H7 (cell line): Measurements from ENCODE around the gene SWI5. TPM values are rescaled to one million over a fixed set of nuclear protein-coding genes. Genes with fewer than 3 reads are reported as not detected.

Experiments used
- DNase-seq: peaks from one replicate; pipeline ENCODE4 v3.0.0; 2012
- H3K27me3 ChIP-seq: 2 replicates; pipeline ENCODE4 v1.6.0; 2011; ENCODE audit warnings: mild to moderate bottlenecking, low read length; ENCODE audit not compliant: control insufficient read depth, insufficient read depth
- H3K36me3 ChIP-seq: replicated peaks from 2 replicates; pipeline ENCODE4 v1.5.1; 2011; ENCODE audit warnings: low read length; ENCODE audit not compliant: control insufficient read depth, insufficient read depth
- H3K4me3 ChIP-seq: 2 replicates; pipeline ENCODE4 v1.5.1; 2011; ENCODE audit warnings: low read depth, mild to moderate bottlenecking, control low read depth, low read length, moderate library complexity; ENCODE audit not compliant: insufficient read depth
- total RNA-seq: library from RNA; depleted of rRNA; stranded (reverse); fragments of >200 nt; shearing (Covaris generic); gene quantifications from 2 replicates; pipeline ENCODE4 v1.2.3, GENCODE V29; 2014

Gene SWI5
- total RNA-seq, 1 experiment from 2014 or later = 53.3 TPM

DNA sequence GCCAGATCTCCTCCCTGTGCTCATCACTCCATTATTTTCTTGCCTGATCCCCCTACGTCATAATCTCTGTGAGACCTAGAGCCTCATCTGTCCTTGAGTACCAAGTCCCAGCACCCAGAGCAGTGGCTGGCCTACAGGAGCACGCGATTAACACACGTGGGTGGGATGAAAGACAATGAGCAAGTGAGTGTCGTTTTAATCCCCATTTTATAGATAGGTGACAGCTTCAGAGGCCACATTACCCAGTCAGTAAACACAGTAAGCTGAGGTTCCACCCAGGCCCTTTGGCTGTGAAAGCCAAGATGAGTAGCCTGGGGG lies 28.9 kb downstream of the SWI5 start:
- Histone ChIP-seq H3K27me3 (no peaks in the 10 kb centered on the region), H3K4me3 (no peak overlapping the region), H3K36me3 (peaks cover 7% of the 10 kb centered on the region)
- DNase-seq = no peak

DNA sequence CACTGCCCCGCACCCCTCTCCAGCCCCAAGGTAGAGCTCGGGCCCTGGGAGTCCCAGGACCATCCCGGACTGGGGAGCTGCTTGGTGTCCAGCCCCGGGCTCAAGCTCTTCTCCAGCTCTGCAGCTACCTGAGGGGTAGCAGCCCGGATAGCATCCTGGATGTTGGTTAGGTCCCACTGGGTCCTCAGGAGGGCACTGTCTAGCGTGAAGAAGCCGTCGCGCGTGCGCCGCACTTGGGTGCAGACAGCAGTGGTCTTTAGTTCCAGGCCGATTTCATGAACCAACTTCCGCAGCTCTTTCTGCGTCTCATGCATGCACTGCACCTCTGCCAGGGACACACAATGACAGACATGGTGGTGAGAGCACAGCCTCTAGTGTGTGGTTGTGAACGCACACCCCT lies 33.5 kb downstream of the SWI5 start:
- Histone ChIP-seq H3K4me3 (no peak overlapping the region), H3K36me3 (peaks cover 16% of the 10 kb centered on the region), H3K27me3 (no peaks in the 10 kb centered on the region)
- DNase-seq = no peak

DNA sequence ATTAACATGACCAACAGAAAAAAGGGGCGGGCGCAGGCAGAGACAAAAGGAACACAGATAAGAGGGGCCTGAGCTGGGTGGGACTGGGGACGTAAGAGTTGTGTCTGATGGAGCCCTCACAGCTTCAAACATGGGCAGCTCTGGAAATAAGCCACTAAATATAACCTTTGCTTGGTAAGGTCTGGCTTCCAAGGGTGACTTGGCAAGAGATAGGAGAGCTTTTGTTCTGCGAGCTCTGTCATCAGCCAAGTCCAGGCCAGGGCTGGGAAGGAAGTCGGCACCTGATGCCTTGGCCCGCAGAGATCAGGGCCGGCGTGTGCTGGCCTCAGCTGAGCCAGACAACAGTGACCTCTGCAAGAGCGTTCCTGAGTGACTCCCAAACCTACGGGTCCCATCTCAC lies 34.4 kb downstream of the SWI5 start:
- no peak overlapping the region for H3K4me3 ChIP-seq
- H3K27me3 ChIP-seq = no peaks in the 10 kb centered on the region
- no peak for DNase-seq
- peaks cover 16% of the 10 kb centered on the region for H3K36me3 ChIP-seq

DNA sequence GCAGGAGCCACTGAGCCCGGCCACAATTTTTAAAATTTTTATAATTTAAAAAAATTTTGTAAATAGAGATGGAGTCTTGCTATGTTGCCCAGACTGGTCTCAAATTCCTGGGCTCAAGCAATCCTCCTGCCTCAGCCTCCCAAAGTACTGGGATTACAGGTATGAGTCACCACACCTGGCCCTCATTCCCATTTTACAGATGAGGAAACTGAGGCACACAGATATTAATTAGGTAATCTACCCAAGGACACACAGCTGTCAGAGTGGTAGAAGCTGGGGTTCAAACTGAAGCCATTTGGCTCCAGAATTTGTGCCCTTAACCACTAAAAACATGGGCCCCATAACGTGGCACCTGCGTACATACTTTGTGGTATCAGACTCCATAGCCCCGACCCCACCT lies 38.6 kb downstream of the SWI5 start:
- Histone ChIP-seq H3K27me3 (no peaks in the 10 kb centered on the region), H3K4me3 (no peak overlapping the region), H3K36me3 (peaks cover 19% of the 10 kb centered on the region)
- no peak for DNase-seq

DNA sequence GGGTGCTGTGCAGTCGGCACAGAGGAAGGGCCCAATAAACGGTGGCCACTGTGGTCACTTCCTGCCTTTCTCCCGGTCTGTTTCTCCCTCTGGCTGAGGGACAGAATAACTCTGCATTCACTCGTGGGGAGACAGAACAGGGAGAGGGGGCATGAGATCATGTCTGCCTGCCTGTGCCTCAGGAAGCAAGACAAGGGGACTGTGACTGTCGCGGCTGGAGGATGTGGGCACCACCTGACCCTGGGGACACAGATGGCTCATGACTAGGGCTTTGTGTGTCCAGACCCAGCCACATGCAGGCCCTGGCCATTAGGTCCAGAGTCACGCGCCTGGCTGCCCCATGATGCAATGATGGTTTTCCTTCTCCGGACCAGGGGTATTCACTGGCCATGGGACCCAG lies 40.3 kb downstream of the SWI5 start:
- peaks cover 11% of the 10 kb centered on the region for H3K36me3 ChIP-seq
- no peak for DNase-seq
- no peaks in the 10 kb centered on the region for H3K27me3 ChIP-seq
- no peak overlapping the region for H3K4me3 ChIP-seq

DNA sequence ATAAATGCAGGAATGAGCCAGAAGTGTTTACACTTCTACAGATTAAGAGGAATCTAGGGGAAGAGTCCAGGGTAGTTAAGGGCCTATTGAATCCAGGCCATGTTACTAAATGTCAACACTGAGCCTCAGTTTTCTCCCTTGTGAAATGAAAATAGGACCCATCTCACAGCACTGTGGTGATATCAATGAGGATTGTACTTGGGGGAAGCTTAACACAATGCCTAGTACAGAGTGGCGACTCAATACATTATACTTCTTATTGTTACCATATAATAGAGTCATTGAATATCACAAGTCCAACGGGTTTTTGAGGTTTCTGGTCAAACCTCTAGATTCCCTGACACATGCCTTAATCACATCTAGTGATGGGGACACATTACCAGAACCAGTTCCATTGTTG lies 41.6 kb downstream of the SWI5 start:
- Histone ChIP-seq H3K27me3 (no peaks in the 10 kb centered on the region), H3K4me3 (no peak overlapping the region), H3K36me3 (peaks cover 11% of the 10 kb centered on the region)
- DNase-seq = no peak

DNA sequence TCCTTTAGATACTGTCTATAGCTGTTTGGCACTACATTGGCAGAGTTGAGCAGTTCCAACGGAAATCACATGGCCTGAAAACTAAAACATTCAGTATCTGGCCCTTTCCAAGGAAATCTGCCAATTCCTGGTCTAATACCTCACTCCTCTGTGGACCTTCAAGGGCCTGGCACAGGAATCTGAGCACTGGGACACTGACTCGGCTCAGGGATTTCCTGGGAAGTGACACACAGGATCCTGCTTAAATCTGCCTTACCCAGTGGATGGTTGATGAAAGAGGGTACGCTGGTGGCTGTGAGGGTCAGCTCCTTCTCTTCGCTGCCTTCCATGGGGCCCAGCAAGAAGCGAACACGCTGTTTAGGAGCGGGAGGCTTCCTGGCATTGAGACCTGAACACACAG lies 45.3 kb downstream of the SWI5 start:
- DNase-seq = no peak
- H3K27me3 ChIP-seq = no peaks in the 10 kb centered on the region
- peak overlapping the region; percentile 91; the same call in 1 of the 2 replicates for H3K4me3 ChIP-seq
- peaks cover 18% of the 10 kb centered on the region for H3K36me3 ChIP-seq

DNA sequence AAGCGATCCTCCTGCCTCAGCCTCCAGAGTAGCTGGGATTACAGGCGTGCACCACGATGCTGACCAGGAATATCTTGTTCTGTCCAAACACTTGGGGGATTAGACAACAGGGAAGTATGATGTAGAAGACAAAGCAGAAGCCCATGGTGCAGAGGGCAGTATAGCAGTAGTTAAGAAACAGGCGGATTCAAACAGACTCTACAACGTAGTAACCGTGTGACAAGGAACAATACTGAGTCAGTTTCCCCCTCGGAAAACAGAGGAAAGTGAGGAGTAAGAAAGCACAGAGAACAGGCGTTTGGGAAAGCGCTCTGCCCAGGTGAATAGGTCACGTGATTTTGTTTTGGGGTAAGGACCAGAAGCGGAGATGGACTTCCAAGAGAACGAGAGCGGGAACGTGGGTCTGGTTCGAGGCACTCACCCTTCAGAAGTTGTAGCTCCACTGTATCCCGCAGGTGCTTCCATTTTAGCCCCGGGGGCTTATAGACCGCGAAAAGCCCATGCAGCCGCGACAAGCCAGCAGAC lies 45.9 kb downstream of the SWI5 start:
- DNase-seq = no peak
- peaks cover 16% of the 10 kb centered on the region for H3K36me3 ChIP-seq
- peak overlapping the region; percentile 91 for H3K4me3 ChIP-seq
- H3K27me3 ChIP-seq = no peaks in the 10 kb centered on the region

DNA sequence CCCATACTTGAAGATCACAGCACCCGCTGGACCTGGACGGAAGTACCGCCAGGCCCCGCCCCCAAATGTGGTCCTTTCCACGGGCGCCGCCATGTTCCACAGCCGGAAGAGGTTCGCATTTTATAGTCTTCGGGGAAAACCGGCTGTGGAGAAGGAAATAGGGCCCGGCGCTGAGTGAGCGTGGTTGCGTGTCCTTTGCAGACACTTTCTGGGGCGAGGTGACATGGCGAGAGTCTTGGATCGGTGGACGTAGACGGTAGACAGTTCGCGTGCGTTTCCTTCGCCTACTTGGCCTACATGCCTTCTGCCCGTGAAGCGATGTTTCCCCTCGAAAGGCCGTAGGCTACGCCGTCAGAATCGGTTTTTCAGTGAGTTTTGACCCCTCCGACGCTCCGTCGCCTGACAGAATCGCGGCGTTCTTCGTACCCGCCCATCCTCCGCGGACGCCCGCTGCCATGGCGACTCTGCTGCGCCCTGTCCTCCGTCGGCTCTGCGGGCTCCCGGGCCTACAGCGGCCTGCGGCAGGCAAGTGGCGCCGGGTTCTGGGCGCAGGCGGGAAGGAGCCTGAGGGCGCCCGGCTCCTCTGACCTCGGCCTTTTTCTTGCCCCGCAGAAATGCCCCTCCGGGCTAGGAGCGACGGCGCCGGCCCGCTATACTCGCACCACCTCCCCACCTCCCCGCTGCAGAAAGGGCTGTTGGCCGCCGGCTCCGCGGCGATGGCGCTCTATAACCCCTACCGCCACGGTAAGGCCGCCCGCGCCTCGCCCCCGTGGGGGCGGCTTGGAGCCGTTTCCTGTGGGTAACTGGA lies 46.5 kb downstream of the SWI5 start, which contains the start of the genes COQ4 and TRUB2:
COQ4 (plus strand) TSS at position 436 of the 808 bp plus-strand sequence; CDS start at position 456, 20 bp downstream.
TRUB2 (minus strand) TSS at position 44 of the 808 bp plus-strand sequence; CDS start at position 5, 39 bp downstream.
- DNase-seq = peak; percentile 95
- H3K4me3 ChIP-seq = peak within 1 kb of the TSS; percentile 91
- H3K27me3 ChIP-seq = no peaks in the 10 kb centered on the region
- peaks cover 10% of the 10 kb centered on the region for H3K36me3 ChIP-seq

DNA sequence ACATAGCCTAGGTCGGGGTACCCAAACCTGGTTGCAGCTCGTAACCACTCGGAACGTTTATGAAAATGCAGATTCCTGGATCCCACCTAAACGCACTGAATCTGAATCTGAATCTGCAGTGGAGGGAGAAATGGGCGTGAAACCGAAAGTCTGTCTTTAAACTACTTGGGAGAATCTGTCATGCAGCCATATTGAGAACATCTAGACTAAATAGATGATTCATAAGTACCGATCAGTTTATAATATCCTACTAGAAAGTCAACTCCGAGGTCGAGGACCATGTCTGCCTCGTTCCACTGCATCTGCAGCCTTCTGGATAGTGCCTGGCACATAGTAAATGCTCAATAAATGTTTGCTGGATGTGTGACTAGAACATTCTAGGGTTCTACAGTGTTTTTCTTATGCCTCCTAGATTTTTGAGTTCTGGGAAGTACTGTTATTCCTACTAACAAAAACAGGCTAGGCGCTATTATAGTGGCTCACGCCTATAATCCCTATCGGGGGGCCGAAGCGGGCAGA lies 47.2 kb downstream of the SWI5 start:
- no peaks in the 10 kb centered on the region for H3K27me3 ChIP-seq
- DNase-seq = no peak
- H3K36me3 ChIP-seq = peaks cover 10% of the 10 kb centered on the region
- H3K4me3 ChIP-seq = peak overlapping the region; percentile 91

DNA sequence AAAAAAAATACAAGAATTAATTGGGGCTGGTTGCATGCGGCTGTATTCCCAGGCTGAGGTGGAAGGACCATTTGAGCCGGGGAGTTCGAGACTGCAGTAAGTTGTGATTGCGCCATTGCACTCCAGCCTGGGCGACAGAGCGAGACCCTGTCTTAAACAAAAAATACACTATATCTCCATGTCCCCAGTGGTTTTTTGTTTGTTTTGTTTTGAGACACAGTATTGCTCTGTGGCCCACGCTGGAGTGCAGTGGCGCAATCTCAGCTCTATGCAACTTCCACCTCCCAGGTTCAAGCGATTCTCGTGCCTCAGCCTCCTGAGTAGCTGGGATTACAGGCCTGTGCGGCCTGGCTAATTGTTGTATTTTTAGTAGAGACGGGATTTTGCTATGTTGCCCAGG lies 47.7 kb downstream of the SWI5 start:
- no peak for DNase-seq
- Histone ChIP-seq H3K27me3 (no peaks in the 10 kb centered on the region), H3K4me3 (no peak overlapping the region), H3K36me3 (peaks cover 10% of the 10 kb centered on the region)

DNA sequence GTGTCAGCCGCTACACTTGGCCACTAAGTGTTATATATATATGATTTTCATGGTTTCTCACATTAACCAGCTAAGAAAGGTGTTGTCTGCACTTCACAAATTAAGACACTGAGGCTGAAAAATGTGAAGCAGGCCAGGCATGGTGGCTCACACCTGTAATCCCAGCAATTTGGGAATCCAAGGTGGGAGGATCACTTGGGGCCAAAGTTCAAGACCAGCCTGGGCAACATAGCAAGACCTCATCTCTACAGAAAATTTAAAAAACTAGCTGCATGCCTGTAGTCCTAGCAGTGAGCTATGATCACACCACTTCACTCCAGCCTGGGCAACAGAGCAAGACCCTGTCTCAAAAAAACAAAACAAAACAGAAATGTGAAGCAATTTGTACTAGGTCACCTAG lies 48.3 kb downstream of the SWI5 start:
- Histone ChIP-seq H3K36me3 (peaks cover 10% of the 10 kb centered on the region), H3K27me3 (no peaks in the 10 kb centered on the region), H3K4me3 (no peak overlapping the region)
- DNase-seq = no peak

DNA sequence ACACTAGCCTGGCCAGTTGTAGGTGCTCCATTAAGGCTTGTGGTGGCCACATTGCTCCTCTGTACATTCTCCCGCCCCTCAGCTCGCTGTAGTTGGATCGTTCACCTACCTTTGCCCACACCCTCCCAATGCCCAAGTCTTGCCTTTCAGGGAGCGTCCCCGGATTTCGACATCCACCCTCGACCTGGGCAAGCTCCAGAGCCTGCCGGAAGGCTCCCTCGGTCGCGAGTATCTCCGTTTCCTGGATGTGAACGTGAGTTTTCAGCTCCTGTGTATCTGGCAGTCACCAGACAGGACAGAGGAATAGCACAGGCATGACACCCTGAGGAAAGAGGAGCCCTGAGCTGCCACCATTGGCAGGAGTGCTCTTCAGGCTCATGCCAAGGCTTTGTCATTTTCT lies 49.6 kb downstream of the SWI5 start:
- H3K27me3 ChIP-seq = no peaks in the 10 kb centered on the region
- DNase-seq = no peak
- peaks cover 10% of the 10 kb centered on the region for H3K36me3 ChIP-seq
- no peak overlapping the region for H3K4me3 ChIP-seq

DNA sequence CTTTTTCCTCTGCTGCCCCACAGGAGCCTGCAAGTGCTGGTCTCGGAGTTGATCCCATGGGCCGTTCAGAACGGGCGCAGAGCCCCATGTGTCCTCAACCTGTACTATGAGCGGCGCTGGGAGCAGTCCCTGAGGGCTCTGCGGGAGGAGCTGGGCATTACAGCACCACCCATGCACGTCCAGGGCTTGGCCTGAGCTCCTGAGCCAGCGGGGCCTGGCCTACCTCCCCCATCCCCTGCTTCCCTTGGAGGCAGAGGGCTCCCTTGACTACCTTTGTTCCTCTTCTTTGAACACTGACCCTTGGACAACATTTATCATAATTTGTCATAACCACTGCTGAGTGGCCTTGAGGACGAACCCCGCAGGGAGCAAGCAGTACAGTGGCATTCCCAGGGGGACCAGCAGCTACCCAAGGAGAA lies 57.4 kb downstream of the SWI5 start:
- H3K4me3 ChIP-seq = no peak overlapping the region
- no peak for DNase-seq

DNA sequence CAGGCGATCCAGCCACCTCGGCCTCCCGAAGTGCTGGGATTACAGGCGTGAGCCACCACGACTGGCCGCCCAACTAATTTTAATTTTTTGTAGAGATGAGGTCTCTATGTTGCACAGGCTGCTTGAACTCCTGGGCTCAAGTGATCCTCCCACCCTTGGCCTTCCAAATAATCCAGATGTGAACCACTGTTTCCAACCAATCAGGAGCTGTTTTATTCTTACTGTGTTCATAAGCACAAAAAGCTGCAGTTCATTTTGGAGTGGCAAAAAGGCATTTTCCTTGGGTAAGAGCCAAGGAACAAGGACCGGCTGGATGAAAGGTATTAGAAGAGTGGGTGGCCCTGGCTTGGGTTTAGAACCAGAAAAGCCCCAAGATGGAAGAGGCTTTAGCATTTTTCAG lies 59.1 kb downstream of the SWI5 start:
- DNase-seq = no peak
- Histone ChIP-seq H3K27me3 (no peaks in the 10 kb centered on the region), H3K36me3 (no peaks in the 10 kb centered on the region; the same call in 1 of the 2 replicates), H3K4me3 (no peak overlapping the region)

More for the DNA sequence above, 57.4 kb downstream of the SWI5 start:
- Histone ChIP-seq H3K36me3 (no peaks in the 10 kb centered on the region; the same call in 1 of the 2 replicates), H3K27me3 (no peaks in the 10 kb centered on the region)
